H4 (cell line): ENCODE results near the gene SLC4A11. TPM values are rescaled to one million over a fixed set of nuclear protein-coding genes. Genes with fewer than 3 reads are reported as not detected.

Experiments used
- total RNA-seq: library from RNA; depleted of rRNA; stranded (reverse); fragments of >200 nt; shearing (Covaris generic); gene quantifications from 2 replicates; pipeline ENCODE4 v1.2.3, GENCODE V29; 2014; rRNA removed

Gene SLC4A11
- total RNA-seq, 1 experiment from 2014 or later, result 0.93 TPM

Other genes starting within 250 kb of the SLC4A11 start
- gene GNRH2, start 195.6 kb downstream of the SLC4A11 start, total RNA-seq, result not detected in 2 replicates
- 78.0 and 80.0 TPM in 2 replicates for gene MRPS26, start 193.1 kb downstream of the SLC4A11 start, total RNA-seq
- not detected in 2 replicates for gene OXT, start 167.6 kb downstream of the SLC4A11 start, total RNA-seq
- not detected in 2 replicates for gene AVP, start 154.5 kb downstream of the SLC4A11 start, total RNA-seq
- gene FASTKD5, start 79.3 kb downstream of the SLC4A11 start, total RNA-seq, result 21.8 and 23.1 TPM in 2 replicates
- 1.7 and 2.3 TPM in 2 replicates for gene UBOX5, start 79.3 kb downstream of the SLC4A11 start, total RNA-seq
- gene LZTS3, start 65.6 kb downstream of the SLC4A11 start, total RNA-seq, result 1.7 and 2.0 TPM in 2 replicates
- gene DDRGK1, start 34.5 kb downstream of the SLC4A11 start, total RNA-seq, result 37.1 and 46.2 TPM in 2 replicates
- 55.6 and 70.1 TPM in 2 replicates for gene ITPA, start 29.7 kb downstream of the SLC4A11 start, total RNA-seq
- gene DNAAF9, start 168.5 kb upstream of the SLC4A11 start, total RNA-seq, result 1.7 and 2.4 TPM in 2 replicates
- 14.8 and 18.4 TPM in 2 replicates for gene ATRN, start 231.8 kb upstream of the SLC4A11 start, total RNA-seq